KMS-11 (cell line): Measurements from ENCODE around the gene GLT8D2.

Experiments
- H2AFZ ChIP-seq: fragments of 200-600 bp; sonication (generic); 2 replicates; pipeline ENCODE4 v1.6.1; 2016; ENCODE audit warnings: antibody characterized with exemption, mixed run types, low read depth
- H3K27ac ChIP-seq: fragments of 200-600 bp; sonication (generic); 2 replicates; pipeline ENCODE4 v1.6.1; 2016; ENCODE audit warnings: mild to moderate bottlenecking, mixed run types
- H3K27me3 ChIP-seq: fragments of 200-600 bp; sonication (generic); 2 replicates; pipeline ENCODE4 v1.6.1; 2017; ENCODE audit warnings: mild to moderate bottlenecking, low read depth, mixed run types, moderate library complexity; ENCODE audit not compliant: insufficient read depth
- H3K36me3 ChIP-seq: fragments of 200-600 bp; sonication (generic); 2 replicates; pipeline ENCODE4 v1.6.1; 2017; ENCODE audit warnings: mild to moderate bottlenecking, mixed run types; ENCODE audit not compliant: insufficient read depth
- H3K4me1 ChIP-seq: fragments of 200-600 bp; sonication (generic); 2 replicates; pipeline ENCODE4 v1.6.1; 2016; ENCODE audit warnings: mild to moderate bottlenecking, low read depth, mixed run types; ENCODE audit not compliant: poor library complexity, severe bottlenecking
- H3K4me2 ChIP-seq: fragments of 200-600 bp; sonication (generic); 2 replicates; pipeline ENCODE4 v1.7.0; 2016; ENCODE audit warnings: mild to moderate bottlenecking, mixed run types
- H3K4me3 ChIP-seq: fragments of 200-600 bp; sonication (generic); IDR thresholded peaks from 2 replicates; pipeline ENCODE4 v1.6.1; 2017; ENCODE audit warnings: low read depth, low read length, mixed read lengths; ENCODE audit not compliant: insufficient read depth
- H3K79me2 ChIP-seq: fragments of 200-600 bp; sonication (generic); 2 replicates; pipeline ENCODE4 v1.6.1; 2016; ENCODE audit warnings: low read depth, mixed run types; ENCODE audit not compliant: insufficient read depth
- H3K9ac ChIP-seq: fragments of 200-600 bp; sonication (generic); 2 replicates; pipeline ENCODE4 v1.6.1; 2016; ENCODE audit warnings: mild to moderate bottlenecking, mixed run types
- H4K20me1 ChIP-seq: fragments of 200-600 bp; sonication (generic); 2 replicates; pipeline ENCODE4 v1.6.1; 2016; ENCODE audit warnings: mild to moderate bottlenecking, mixed run types; ENCODE audit not compliant: insufficient read depth
- TF ChIP-seq, protein P1 (sequence below): fragments of 200-600 bp; sonication (generic); conservative IDR thresholded peaks from 2 replicates; pipeline ENCODE4 v1.6.1; 2017; ENCODE audit warnings: low read depth, mild to moderate bottlenecking, antibody characterized with exemption, low read length, moderate library complexity, mixed read lengths

The GLT8D2 gene

DNA sequence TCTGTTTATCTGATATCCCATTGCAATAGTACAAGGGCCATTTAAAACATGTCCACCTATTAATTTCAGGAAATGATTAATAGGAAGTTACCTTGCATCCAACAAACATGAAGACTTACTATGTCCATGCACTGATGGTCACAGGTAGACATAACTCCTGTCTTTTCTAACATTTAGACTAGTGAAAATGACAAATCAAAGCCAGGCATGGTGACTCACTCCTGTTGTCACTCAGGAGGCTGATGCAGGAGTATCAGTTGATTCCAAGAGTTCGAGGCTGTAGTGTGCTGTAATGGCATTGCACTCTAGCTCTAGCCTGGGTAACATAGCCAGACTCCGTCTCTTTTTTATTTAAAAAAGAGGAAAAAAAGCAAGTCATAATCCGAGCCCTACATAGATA is 105.0 kb downstream of the GLT8D2 start:
- H3K9ac ChIP-seq, result no peak overlapping the region
- no peak overlapping the region for H3K27ac ChIP-seq
- H3K4me1 ChIP-seq, result peaks cover 3% of the 10 kb centered on the region
- no peak overlapping the region for H3K4me3 ChIP-seq
- no peak overlapping the region for H3K4me2 ChIP-seq
- TF ChIP-seq, protein P1, sequence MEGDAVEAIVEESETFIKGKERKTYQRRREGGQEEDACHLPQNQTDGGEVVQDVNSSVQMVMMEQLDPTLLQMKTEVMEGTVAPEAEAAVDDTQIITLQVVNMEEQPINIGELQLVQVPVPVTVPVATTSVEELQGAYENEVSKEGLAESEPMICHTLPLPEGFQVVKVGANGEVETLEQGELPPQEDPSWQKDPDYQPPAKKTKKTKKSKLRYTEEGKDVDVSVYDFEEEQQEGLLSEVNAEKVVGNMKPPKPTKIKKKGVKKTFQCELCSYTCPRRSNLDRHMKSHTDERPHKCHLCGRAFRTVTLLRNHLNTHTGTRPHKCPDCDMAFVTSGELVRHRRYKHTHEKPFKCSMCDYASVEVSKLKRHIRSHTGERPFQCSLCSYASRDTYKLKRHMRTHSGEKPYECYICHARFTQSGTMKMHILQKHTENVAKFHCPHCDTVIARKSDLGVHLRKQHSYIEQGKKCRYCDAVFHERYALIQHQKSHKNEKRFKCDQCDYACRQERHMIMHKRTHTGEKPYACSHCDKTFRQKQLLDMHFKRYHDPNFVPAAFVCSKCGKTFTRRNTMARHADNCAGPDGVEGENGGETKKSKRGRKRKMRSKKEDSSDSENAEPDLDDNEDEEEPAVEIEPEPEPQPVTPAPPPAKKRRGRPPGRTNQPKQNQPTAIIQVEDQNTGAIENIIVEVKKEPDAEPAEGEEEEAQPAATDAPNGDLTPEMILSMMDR, result no peak
- no peaks in the 10 kb centered on the region for H3K27me3 ChIP-seq
- H2AFZ ChIP-seq, result no peak overlapping the region
- peaks cover 24% of the 10 kb centered on the region; the same call in 1 of the 2 replicates for H3K79me2 ChIP-seq
- H4K20me1 ChIP-seq, result no peaks in the 10 kb centered on the region
- H3K36me3 ChIP-seq, result peaks cover 53% of the 10 kb centered on the region; the same call in 1 of the 2 replicates
